ENCODE data around the gene GPR12.

The GPR12 gene

DNA sequence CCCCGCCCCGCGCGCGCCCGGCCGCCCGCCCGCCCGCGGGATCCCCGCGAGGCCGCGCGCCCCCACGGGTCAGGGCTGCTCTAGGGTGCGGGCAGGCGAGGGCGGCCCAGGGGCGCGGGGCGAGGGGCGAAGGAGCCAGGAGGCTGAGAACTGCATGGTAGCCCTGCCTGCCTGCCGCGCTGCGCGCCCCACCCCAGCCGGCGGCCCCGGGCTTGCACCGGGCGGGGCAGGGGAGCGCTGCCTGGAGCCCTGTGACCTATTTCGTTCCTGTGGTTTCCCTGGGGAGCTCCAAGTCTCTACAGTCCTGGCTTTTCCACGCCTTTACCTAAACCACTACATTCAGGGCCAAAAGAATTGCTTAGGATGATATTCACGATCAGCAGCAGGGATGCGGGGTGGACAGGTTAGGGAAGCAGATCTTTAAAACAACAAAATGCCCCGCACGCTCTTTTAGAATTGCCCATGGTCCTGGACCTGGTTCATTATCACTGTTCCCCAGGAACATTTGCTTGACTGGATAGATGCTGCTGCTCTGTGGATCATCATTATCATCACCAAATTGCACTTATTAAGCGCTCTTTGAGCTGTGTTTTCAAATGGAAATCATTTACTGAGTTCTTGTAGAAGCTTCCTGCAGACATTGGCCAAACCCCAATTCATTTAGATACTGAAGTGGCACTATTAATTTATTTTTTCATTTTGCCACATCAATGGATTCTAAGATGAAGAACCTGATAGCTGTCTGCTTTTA, 421 bp upstream of the GPR12 start:
- TF ChIP-seq GATA2 (IDR thresholded peaks at IDR 0.05; ENCODE audit: low read depth, low read length) (no peak), GATA3 (IDR thresholded peaks at IDR 0.05; ENCODE audit: low read depth, low read length) (no peak)

DNA sequence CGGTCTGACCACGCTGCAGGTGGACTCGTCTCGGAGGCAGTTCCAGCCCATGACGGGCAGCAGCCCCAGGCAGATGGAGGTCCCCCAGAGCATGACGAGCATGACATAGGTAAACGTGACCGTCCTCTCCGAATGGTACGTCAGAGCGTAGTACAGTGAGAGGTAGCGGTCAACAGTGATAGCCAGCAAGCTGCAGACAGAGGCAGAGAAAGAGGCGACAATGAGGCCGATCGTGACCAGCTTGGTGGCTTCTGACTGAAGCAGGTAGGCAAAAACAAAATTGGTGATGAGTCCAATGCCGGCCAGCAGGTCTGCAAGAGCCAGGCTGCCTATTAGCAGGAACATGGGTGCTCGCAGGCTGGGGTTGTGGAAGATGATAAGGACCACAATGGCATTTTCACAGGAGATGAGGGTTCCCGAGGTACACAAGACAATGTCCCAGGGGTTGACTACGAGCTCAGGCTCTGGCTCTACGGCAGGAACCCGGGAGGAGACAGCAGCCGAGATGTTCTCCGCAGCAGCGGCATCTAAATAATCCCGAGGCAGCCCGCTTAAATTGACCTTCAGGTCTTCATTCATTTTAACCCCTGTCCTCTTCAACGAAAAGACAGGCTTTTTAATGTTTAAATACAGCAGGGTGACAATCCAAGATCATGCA, 1.2 kb downstream of the GPR12 start:
- TF ChIP-seq GATA2 (IDR thresholded peaks at IDR 0.05; ENCODE audit: low read depth, low read length) (no peak), GATA3 (IDR thresholded peaks at IDR 0.05; ENCODE audit: low read depth, low read length) (no peak)

DNA sequence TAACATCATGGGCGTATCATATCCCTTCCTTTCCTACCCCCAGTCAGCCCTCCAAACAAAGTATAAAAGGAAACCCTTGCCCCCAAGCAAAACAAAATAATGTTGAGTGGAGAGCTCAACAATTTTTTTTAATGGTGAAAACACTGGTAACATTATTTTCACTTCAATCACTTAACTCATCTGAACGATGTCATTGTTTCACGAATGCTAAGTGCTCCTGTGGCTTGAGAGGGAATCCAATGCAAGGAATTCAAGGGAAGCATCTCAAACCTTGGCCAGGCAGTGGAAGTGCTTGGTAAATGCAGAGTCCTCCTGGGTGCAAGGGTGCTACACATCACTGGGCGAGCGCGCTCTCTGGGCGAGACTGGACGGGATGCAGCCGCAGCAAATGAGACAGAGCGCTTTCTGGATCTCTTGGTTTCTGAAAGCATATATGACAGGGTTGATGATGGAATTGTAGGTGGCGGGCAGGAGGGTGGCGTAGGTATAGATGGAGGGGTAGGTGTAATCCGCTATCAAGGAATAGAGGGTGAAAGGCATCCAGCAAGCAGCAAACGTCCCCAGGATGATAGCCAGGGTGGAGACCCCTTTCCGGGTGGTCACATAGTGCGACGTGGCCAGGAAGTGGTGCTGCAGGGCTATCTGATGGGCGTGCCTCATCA, 2.0 kb downstream of the GPR12 start:
- no peak for TF ChIP-seq GATA3 (IDR thresholded peaks at IDR 0.05; ENCODE audit: low read depth, low read length)
- no peak for TF ChIP-seq GATA2 (IDR thresholded peaks at IDR 0.05; ENCODE audit: low read depth, low read length)

DNA sequence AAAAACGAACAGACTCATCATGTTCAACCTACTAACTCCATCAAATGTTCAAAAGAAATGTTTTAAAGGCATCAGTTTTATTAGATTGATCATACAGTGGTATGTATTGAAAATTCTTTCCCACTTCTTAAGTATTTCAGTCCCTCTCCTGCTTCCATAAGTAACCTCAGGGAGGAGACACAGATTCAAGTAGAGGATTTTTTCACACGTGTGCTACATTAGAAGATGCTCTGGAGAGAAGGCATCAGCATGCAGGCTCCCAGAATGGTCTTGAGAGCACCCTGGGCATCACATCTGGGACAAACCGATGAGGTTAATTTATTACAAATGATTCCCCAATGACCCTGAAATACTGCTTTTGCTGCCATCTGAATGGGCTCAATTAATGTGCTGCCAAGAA, 3.6 kb downstream of the GPR12 start:
- TF ChIP-seq GATA3 (IDR thresholded peaks at IDR 0.05; ENCODE audit: low read depth, low read length): no peak
- no peak for TF ChIP-seq GATA2 (IDR thresholded peaks at IDR 0.05; ENCODE audit: low read depth, low read length)

DNA sequence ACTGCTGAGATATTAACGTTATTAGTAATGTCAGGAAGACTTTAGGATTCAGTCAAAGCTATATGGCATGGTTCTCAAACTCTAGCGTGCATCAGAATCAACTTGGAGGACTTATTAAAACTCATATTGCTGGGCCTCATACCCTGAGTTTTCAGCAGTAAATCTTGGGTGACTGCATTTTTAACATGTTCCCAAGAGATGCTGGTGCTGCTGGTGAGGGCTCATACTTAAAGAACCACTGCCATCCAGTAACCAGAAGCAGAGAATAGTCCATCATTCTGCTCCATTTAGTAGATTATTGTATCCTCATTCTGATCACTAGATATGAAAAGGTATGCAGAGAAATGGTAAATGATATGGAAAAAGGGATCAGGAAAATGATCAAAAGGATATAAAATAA, 7.9 kb downstream of the GPR12 start:
- TF ChIP-seq GATA3 (IDR thresholded peaks at IDR 0.05; ENCODE audit: low read depth, low read length): no peak
- no peak for TF ChIP-seq GATA2 (IDR thresholded peaks at IDR 0.05; ENCODE audit: low read depth, low read length)

DNA sequence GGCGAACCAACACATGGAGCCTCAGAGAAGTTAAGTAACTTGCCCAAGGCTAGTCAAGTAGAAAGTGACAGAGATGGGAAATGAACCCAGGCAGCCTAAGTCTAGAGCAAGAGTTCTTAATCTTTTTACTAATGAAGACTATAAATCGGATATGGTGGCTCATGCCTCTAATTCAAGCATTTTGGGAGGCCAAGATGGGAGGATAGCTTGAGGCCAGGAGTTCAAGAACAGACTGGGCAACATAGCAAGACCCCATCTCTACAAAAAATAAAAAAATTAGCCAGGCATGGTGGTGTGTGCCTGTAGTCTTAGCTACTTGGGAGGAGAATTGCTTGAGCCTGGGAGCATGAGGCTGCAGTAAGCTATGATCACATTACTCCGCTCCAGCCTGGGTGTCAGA, 10.7 kb downstream of the GPR12 start:
- TF ChIP-seq GATA3 (IDR thresholded peaks at IDR 0.05; ENCODE audit: low read depth, low read length) (no peak), GATA2 (IDR thresholded peaks at IDR 0.05; ENCODE audit: low read depth, low read length) (no peak)

DNA sequence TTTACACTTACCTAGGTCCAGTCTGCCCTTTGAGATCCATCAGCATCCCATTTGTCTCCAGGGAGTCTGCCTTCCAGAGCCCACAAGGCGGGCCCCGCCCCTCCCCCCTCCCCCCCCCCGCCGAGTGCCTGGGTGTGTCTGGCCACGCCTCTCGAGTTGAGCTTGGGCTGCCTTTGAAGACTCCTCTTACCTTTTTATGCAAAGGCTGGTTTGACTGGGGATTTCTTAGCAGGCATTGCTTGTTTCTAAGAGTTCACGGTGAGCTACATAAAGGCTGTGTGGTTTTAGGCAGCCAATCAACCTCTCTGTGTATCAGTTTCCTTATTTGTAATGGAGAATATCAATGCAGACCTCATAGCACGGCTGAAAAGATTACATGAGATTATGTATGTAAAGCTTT, 11.3 kb downstream of the GPR12 start:
- no peak for TF ChIP-seq GATA3 (IDR thresholded peaks at IDR 0.05; ENCODE audit: low read depth, low read length)
- TF ChIP-seq GATA2 (IDR thresholded peaks at IDR 0.05; ENCODE audit: low read depth, low read length): no peak

DNA sequence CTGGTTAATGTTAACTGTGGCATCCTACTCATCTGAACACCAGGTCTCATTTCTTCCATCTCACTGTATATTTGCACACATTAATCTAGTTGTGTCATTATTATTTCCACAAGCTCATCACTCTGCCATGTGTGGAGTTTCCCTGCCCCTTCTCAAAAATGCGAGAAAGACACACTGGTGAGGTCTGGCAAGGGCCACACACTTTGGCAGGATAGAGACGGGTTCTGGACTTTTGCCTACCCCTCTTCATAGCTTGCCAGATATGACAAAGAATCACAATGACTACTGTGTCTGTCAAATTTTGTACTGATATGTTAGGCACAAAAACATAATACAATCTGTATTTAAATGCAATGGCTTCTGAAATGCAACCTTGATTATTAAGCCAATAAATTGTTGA, 12.9 kb downstream of the GPR12 start:
- TF ChIP-seq GATA2 (IDR thresholded peaks at IDR 0.05; ENCODE audit: low read depth, low read length) (no peak), GATA3 (IDR thresholded peaks at IDR 0.05; ENCODE audit: low read depth, low read length) (no peak)

DNA sequence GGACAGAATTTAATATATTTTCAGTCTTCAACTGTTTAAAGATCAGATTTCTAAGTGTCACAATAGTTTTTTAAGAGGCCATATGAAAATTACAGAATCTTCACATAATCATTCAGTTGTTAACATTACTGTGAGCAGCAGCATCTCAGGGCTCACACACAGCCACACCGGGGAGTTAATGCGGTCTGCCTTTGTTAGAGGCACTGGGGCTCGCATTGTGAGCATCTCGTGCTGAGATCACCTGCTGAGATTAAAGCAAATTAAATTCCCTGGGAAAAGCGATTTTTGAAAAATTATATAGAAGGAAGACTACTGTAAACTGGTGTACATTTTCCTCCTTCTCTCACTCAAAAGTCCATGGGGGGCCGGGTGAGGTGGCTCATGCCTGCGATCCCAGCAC, 16.6 kb downstream of the GPR12 start:
- TF ChIP-seq GATA3 (IDR thresholded peaks at IDR 0.05; ENCODE audit: low read depth, low read length) (no peak), GATA2 (IDR thresholded peaks at IDR 0.05; ENCODE audit: low read depth, low read length) (no peak)

DNA sequence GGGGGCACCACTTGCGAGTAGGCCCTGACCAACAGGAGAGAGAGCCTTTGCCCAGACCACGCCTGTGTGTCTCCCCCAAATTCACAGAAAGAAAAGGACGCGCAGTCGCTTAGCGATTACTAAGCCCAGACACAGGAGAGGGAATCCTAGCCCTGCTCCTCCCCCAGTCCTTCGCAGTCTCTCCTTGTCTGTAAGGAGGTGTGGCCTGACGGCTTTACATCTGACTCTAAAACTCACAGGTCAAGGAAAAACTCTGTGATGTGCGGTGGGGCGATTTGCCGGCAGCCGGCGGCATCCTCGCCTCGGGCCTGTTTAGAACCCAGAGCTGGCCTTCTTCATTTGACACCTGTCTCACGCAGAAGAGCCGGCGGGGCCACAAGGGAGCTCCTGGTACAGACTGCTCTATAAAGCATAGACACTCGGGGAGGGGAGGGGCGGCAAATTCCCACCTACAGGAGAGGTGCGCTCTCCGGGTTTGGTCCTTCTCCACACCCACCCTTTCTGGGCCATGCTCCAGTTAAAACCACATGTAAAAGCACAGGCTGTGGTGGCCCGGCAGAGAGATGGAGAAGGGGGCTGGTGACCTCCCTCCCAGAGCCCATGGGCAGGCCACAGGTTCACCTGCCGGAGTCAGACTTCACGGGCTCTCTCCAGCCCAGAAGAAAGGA, 17.8 kb downstream of the GPR12 start:
- no peak for TF ChIP-seq GATA2 (IDR thresholded peaks at IDR 0.05; ENCODE audit: low read depth, low read length)
- no peak for TF ChIP-seq GATA3 (IDR thresholded peaks at IDR 0.05; ENCODE audit: low read depth, low read length)

DNA sequence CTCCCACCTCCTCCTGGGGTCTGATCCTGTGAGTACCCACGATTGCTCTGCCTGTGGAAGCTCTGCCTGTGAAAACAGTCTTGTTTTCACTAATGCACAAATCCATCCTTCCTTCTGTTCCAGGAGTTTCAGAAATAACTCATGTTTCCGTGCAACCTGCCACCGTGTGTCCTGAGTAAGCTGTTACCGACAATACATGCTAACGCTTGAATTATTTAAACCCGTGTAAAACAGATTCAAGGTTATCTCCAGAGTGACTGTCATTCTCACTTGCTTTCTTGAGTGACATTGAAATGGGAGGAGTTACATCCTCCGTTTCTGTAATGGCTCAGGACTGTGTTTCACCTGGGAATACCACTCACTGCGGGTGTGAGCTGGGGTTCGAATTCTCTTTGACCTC, 24.9 kb downstream of the GPR12 start:
- TF ChIP-seq GATA3 (IDR thresholded peaks at IDR 0.05; ENCODE audit: low read depth, low read length): no peak
- TF ChIP-seq GATA2 (IDR thresholded peaks at IDR 0.05; ENCODE audit: low read depth, low read length): no peak

DNA sequence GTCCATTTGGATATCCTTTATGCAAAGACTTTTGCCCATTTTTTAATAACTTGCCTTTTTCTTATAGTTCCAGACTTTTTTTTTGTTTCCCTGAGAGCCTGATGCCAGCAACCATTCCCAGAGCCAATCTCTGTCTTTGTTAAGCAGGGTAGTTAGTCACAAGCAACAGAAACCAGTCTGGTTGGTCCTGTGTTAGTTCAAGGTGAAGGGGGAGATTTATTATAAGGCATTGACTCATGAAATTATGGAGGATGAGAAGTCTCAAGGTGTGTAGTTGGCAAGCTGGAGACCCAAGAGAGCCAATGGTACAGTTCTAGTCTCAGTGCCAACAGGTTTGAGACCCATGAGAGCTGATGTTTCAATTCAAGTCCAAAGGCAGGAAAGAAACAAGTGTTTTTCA, 33.0 kb downstream of the GPR12 start:
- TF ChIP-seq GATA2 (IDR thresholded peaks at IDR 0.05; ENCODE audit: low read depth, low read length) (no peak), GATA3 (IDR thresholded peaks at IDR 0.05; ENCODE audit: low read depth, low read length) (no peak)

DNA sequence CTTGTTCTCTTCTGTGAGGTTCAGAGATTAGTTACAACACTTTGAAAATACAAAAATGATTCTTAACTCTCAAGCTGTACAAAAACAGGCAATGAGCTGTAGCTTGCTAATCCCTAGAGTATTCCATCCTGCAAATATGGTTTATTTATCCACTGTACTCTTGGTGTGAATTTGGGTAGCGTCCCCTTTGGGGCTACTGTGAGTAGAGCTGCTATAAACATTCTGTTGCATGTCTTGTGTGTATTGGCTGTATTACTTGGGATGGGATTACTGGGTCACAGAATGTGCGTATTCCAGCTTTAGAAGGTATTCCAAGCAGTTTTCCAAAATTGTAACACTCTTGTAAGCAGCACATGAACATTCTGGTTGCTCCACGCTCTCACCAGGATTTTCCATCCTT, 33.5 kb downstream of the GPR12 start:
- no peak for TF ChIP-seq GATA3 (IDR thresholded peaks at IDR 0.05; ENCODE audit: low read depth, low read length)
- no peak for TF ChIP-seq GATA2 (IDR thresholded peaks at IDR 0.05; ENCODE audit: low read depth, low read length)

DNA sequence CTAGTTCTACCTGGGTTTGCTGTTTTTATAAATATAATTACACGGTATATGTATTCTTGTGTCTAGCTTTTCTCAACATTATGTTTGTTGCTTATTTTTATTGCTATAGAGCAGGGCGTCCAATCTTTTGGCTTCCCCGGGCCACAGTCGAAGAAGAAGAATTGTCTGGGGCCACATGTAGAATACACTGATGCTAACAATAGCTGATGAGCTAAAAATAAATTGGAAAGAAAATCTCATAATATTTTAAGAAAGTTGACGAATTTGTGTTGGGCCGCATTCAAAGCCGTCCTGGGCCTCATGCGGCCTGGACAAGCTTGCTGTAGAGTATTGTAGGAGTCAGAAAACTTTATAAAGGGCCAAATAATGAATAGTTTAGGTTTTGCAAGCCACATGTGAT, 33.9 kb downstream of the GPR12 start:
- TF ChIP-seq GATA3 (IDR thresholded peaks at IDR 0.05; ENCODE audit: low read depth, low read length): no peak
- TF ChIP-seq GATA2 (IDR thresholded peaks at IDR 0.05; ENCODE audit: low read depth, low read length): no peak

Data from SH-SY5Y (cell line).